Spinal cord (tissue), 10 donors: ENCODE measurements around the gene ABCA3. TPM values are rescaled to one million over a fixed set of nuclear protein-coding genes. Genes with fewer than 3 reads are reported as not detected.
"Not testable (repeated sequence)": the region's sequence is repeated elsewhere in the genome, so short reads cannot be mapped to it uniquely, and the experiment has no call there.

ENCODE experiments used
- DNase-seq, 6 donors: peaks; one replicate each; pipeline versions ENCODE4 v3.0.0 to v3.0.0-alpha.2; 2013 to 2015; ENCODE audit warnings: low spot score in 6 of 6, low read depth in 4 of 6
- H3K27ac ChIP-seq: one replicate; pipeline ENCODE4 v1.5.1; 2013; ENCODE audit warnings: low read depth, low read length, control low read depth
- H3K27me3 ChIP-seq: one replicate; pipeline ENCODE4 v1.6.1; 2013; ENCODE audit warnings: low read length; ENCODE audit not compliant: control insufficient read depth, insufficient read depth
- H3K36me3 ChIP-seq: one replicate; pipeline ENCODE4 v1.6.1; 2013; ENCODE audit warnings: low read length; ENCODE audit not compliant: control insufficient read depth, insufficient read depth
- H3K4me1 ChIP-seq: one replicate; pipeline ENCODE4 v1.6.1; 2013; ENCODE audit warnings: low read length; ENCODE audit not compliant: control insufficient read depth, insufficient read depth
- H3K4me3 ChIP-seq: one replicate; pipeline ENCODE4 v1.5.1; 2013; ENCODE audit warnings: low read depth, low read length, control low read depth
- H3K9me3 ChIP-seq: one replicate; pipeline ENCODE4 v1.6.1; 2013; ENCODE audit warnings: low read length; ENCODE audit not compliant: control insufficient read depth, insufficient read depth
- WGBS: methylation state at CpG from one replicate; pipeline ENCODE4 v1.1.5; 2013; ENCODE audit warnings: missing lambda C conversion rate; ENCODE audit not compliant: insufficient coverage; 5-methylcytosine and 5-hydroxymethylcytosine counted together
- polyA plus RNA-seq, 2 donors: library from polyadenylated mRNA; unstranded; fragments of 120-200 nt; gene quantifications; one replicate each; pipeline ENCODE4 v1.2.1, GENCODE V29; 2013; ENCODE audit not compliant: insufficient read length in 2 of 2
- total RNA-seq, 2 donors: library from RNA; depleted of rRNA in 1 of 2; stranded (reverse); fragments of 120-200 nt in 1 of 2; fragments of >200 nt in 1 of 2; gene quantifications; one replicate each; pipeline versions ENCODE4 v1.2.3 to v1.2.4, GENCODE V29; 2013 to 2014
- donor health status: healthy.

The ABCA3 gene
- total and polyA plus RNA-seq, 4 donors, result 34.3 to 88.5 (median 74.5) TPM

DNA sequence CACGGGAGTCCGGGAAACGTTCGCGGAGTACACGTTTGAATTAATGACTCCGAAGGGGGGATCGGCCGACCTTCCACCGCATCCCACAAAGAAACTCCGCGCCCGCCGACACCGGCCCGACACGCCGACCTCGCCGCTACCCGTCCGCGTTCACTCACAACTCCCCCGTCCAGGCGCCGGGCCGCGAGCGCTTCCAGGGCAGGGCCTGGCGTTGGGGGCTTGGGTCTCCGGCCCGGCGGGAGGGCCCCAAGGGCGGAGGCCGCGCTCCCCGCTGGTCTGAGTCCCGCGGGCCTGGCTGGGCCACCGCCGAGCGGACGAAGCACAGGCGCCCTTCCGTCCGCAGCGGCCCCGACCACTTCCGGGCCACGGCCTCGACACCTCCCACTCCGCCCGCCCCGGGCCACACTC is 73.0 kb downstream of the ABCA3 start:
- WGBS, result 0% methylated on average over 51 of the region's 54 CpGs

GRCh38 chr16:2266887-2267286 is 73.6 kb downstream of the ABCA3 start:
- Histone ChIP-seq H3K36me3 (peaks cover 44% of the 10 kb centered on the region), H3K4me3 (peak overlapping the region; percentile 82), H3K4me1 (peaks cover 43% of the 10 kb centered on the region)
- H3K27ac ChIP-seq, DNase-seq, H3K27me3 ChIP-seq, H3K9me3 ChIP-seq: not testable (repeated sequence)
- 17% methylated on average over 1 of the region's 12 CpGs for WGBS

More for the DNA sequence above, 73.0 kb downstream of the ABCA3 start:
- H3K36me3 ChIP-seq, result peaks cover 44% of the 10 kb centered on the region
- H3K9me3 ChIP-seq, H3K27me3 ChIP-seq, DNase-seq: not testable (repeated sequence)
- H3K4me1 ChIP-seq, result peaks cover 49% of the 10 kb centered on the region
- H3K27ac ChIP-seq, result peak overlapping the region; percentile 98
- H3K4me3 ChIP-seq, result peak overlapping the region; percentile 82

- H3K36me3 ChIP-seq, result peaks cover 51% of the 10 kb centered on the region
- H3K9me3 ChIP-seq, H3K4me3 ChIP-seq, H3K27ac ChIP-seq, H3K27me3 ChIP-seq, DNase-seq: not testable (repeated sequence)
- 94% methylated on average over 11 of the region's 14 CpGs for WGBS
- H3K4me1 ChIP-seq, result peaks cover 12% of the 10 kb centered on the region
These were observed 77.5 kb downstream of the ABCA3 start for GRCh38 chr16:2263026-2263425.

- no peaks in the 10 kb centered on the region for H3K9me3 ChIP-seq
- no peak overlapping the region for H3K27ac ChIP-seq
- no peaks in the 10 kb centered on the region for H3K27me3 ChIP-seq
- H3K36me3 ChIP-seq, result peaks cover 77% of the 10 kb centered on the region
- no peak for DNase-seq
- H3K4me3 ChIP-seq, result no peak overlapping the region
- H3K4me1 ChIP-seq, result no peaks in the 10 kb centered on the region
- WGBS, result no CpG with 5 or more reads among the region's 8 CpGs
These were observed 80.3 kb downstream of the ABCA3 start for GRCh38 chr16:2260250-2260649.

DNA sequence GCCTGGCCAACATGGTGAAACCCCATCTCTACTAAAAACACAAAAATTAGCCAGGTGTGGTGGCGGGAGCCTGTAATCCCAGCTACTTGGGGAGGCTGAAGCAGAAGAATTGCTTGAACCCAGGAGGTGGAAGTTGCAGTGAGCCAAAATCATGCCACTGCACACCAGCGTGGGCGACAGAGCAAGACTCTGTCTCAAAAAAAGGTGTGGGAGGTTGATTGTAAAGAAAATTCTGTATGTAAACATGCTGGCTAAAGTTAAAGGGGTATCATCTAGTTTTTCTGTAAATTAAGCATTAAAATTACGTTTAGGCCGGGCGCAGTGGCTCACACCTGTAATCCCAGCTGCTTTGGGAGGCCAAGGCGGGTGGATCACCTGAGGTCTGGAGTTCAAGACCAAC is 82.0 kb downstream of the ABCA3 start:
- H3K9me3 ChIP-seq, H3K27me3 ChIP-seq, H3K4me1 ChIP-seq, H3K27ac ChIP-seq, H3K4me3 ChIP-seq, DNase-seq: not testable (repeated sequence)
- 95% methylated on average over 6 of the region's 7 CpGs for WGBS
- H3K36me3 ChIP-seq, result peaks cover 87% of the 10 kb centered on the region

GRCh38 chr16:2257726-2258125 is 82.8 kb downstream of the ABCA3 start:
- no peaks in the 10 kb centered on the region for H3K4me1 ChIP-seq
- H3K27me3 ChIP-seq, result no peaks in the 10 kb centered on the region
- no peak for DNase-seq
- WGBS, result 96% methylated on average over 4 of the region's 6 CpGs
- no peak overlapping the region for H3K27ac ChIP-seq
- H3K36me3 ChIP-seq, result peaks cover 87% of the 10 kb centered on the region
- H3K4me3 ChIP-seq, result no peak overlapping the region
- H3K9me3 ChIP-seq, result no peaks in the 10 kb centered on the region

DNA sequence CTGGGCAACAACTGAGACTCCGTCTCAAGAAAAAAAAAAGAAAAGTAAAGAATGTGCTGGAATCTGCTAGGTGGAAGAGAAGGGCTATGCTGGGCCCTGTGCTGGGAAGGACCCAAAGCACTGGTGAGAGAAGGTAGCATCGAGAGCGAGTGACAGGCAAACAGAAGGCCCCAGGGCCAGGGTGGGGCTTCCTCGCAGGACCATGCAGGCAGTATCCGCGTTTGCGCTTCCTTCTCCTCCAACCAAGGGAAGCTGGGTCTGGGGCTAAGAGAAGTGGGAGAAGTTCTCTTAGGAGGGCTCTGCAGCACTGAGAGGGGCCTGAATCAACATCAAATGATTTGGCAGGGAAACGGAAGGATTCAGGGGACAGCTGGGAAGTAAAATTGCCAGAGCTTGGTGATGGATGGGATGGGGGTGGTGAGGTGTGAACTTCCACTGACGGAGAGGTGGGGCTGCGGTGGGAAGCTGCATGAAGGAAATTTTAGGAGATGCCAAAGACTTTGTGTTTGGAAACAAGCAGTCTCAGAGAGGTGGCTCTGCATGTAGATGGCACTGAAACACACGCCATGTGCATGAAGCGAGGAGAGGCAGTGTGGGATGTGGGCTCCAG is 83.9 kb downstream of the ABCA3 start:
- no peaks in the 10 kb centered on the region for H3K9me3 ChIP-seq
- peaks cover 86% of the 10 kb centered on the region for H3K36me3 ChIP-seq
- H3K4me1 ChIP-seq, result peaks cover 8% of the 10 kb centered on the region
- WGBS, result 96% methylated on average over 7 of the region's 12 CpGs
- no peaks in the 10 kb centered on the region for H3K27me3 ChIP-seq
- no peak overlapping the region for H3K27ac ChIP-seq
- H3K4me3 ChIP-seq, result no peak overlapping the region
- no peak for DNase-seq

DNA sequence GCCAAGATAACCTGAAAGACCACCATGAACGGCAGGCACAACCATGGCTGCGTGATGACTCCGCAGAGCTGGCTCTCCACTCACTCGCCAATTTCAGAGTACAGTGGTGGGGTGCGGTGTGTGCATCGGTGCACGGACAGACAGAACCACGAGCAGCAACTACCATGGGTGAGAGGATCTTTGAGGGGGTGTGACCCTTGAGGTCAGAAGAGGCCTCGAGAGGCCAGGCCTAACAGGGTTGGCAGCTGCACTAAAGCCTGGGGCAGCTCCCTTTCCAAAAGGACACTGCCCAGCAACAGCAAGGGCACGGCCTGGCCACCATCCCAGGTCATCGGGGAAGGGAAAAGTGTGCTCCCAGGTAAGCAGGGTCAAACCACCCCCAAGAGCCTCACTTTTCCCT is 87.2 kb downstream of the ABCA3 start:
- H3K4me3 ChIP-seq, result no peak overlapping the region
- no peak for DNase-seq
- 81% methylated on average over 7 of the region's 11 CpGs for WGBS
- H3K27me3 ChIP-seq, result no peaks in the 10 kb centered on the region
- peaks cover 72% of the 10 kb centered on the region for H3K36me3 ChIP-seq
- peaks cover 22% of the 10 kb centered on the region for H3K4me1 ChIP-seq
- no peaks in the 10 kb centered on the region for H3K9me3 ChIP-seq
- H3K27ac ChIP-seq, result no peak overlapping the region

DNA sequence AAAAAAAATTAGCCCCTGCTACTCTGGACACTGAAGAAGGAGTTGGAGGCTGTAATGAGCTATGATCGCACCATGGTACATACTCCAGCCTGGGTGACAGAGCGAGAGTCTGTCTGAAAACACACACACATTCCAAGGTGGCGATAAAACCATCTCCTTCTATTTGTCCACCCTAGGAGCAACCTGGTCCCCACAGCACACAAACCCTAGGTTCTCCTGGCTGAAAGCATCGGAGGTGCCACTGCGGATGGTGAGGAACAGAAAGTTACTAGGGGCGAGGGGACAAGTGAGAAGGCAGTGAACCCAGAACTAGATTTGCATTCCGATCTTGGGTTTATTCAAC is 87.8 kb downstream of the ABCA3 start:
- 81% methylated on average over 4 of the region's 7 CpGs for WGBS

GRCh38 chr16:2251296-2252111 is 89.0 kb downstream of the ABCA3 start, which contains the start of gene ECI1:
Gene ECI1, minus strand, starts transcription at chr16:2251587. Its CDS starts 21 bp downstream, at chr16:2251566.
- peak within 1 kb of the TSS; percentile 59 for H3K4me3 ChIP-seq
- WGBS, result 1% methylated on average over 87 of the region's 88 CpGs
- H3K4me1 ChIP-seq, result peaks cover 22% of the 10 kb centered on the region
- no peaks in the 10 kb centered on the region for H3K9me3 ChIP-seq
- DNase-seq, result peak; percentile 71 to 96 (median 83)
- H3K36me3 ChIP-seq, result peaks cover 66% of the 10 kb centered on the region
- H3K27ac ChIP-seq, result peak within 1 kb of the TSS; percentile 86
- no peaks in the 10 kb centered on the region for H3K27me3 ChIP-seq

More for the DNA sequence above, 87.8 kb downstream of the ABCA3 start:
- no peak for DNase-seq
- H3K4me3 ChIP-seq, result no peak overlapping the region
- no peak overlapping the region for H3K27ac ChIP-seq
- no peaks in the 10 kb centered on the region for H3K9me3 ChIP-seq
- H3K36me3 ChIP-seq, result peaks cover 69% of the 10 kb centered on the region
- peaks cover 22% of the 10 kb centered on the region for H3K4me1 ChIP-seq
- no peaks in the 10 kb centered on the region for H3K27me3 ChIP-seq
